Lung microvascular endothelial cell (primary cell): ENCODE results near the gene MLLT10. TPM values are rescaled to one million over a fixed set of nuclear protein-coding genes. Genes with fewer than 3 reads are reported as not detected.
"Not testable (repeated sequence)": the region's sequence is repeated elsewhere in the genome, so short reads cannot be mapped to it uniquely, and the experiment has no call there.

Source experiments
- DNase-seq, 2 donors: peaks; one replicate each; pipeline versions ENCODE4 v3.0.0 to v3.0.0-alpha.2; 2010; ENCODE audit warnings: low read depth in 2 of 2
- total RNA-seq: library from RNA; depleted of rRNA; stranded (reverse); fragments of >200 nt; gene quantifications from 2 replicates; pipeline ENCODE4 v1.2.1, GENCODE V29; 2014

Gene MLLT10
- total RNA-seq, 1 donor from 2014 or later: 46.6 TPM

GRCh38 chr10:21694631-21695030 is 160.6 kb downstream of the MLLT10 start:
- DNase-seq: peak in 1 of 2 donors; percentile 42

GRCh38 chr10:21696302-21696701 is 162.3 kb downstream of the MLLT10 start:
- no peak for DNase-seq

GRCh38 chr10:21699575-21699974 is 165.5 kb downstream of the MLLT10 start:
- no peak for DNase-seq

GRCh38 chr10:21700474-21700873 is 166.4 kb downstream of the MLLT10 start:
- DNase-seq: no peak

DNA sequence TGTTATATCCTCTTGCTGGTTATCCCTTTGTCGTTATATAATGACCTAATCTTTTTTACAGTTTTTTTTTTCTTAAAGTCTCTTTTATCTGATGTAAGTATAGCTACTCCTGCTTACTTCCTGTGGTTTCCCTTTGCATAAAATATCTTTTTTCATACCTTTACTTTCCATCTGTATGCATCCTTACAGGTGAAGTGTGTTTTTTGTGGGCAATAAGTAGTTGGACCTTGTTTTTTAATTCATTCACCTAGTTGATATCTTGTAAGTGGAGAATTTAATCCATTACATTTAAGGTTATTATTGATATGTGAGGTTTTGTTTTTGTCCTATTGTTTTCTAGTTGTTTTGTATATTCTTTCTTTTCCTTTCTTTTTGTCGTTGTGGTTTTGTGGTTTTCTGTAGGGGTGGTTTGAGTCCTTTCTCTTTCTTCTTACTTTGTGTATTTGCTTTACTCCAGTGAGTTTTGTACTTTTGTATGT is 168.6 kb downstream of the MLLT10 start:
- no peak for DNase-seq

- no peak for DNase-seq
These were observed 171.3 kb downstream of the MLLT10 start for GRCh38 chr10:21705142-21705827.

DNA sequence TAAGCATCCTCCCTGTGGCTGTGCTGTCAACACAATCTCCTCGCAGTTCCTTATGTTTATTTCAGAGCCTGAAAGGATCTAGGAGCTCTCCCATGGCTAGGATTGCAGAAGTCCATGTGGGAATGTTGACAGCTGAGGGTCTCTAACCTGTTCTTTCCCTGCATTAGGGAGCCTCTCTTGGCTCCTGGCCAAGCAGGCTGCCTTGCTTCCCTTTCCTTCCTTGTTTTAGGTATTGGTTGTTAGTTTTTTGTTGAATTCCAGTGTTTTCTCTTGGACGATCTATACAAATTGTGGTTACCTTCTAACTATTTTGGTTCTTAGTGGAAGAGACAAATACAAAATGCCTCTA is 171.8 kb downstream of the MLLT10 start:
- DNase-seq: peak in 1 of 2 donors; percentile 8

- no peak for DNase-seq
These were observed 173.5 kb downstream of the MLLT10 start for GRCh38 chr10:21707498-21707897.

DNA sequence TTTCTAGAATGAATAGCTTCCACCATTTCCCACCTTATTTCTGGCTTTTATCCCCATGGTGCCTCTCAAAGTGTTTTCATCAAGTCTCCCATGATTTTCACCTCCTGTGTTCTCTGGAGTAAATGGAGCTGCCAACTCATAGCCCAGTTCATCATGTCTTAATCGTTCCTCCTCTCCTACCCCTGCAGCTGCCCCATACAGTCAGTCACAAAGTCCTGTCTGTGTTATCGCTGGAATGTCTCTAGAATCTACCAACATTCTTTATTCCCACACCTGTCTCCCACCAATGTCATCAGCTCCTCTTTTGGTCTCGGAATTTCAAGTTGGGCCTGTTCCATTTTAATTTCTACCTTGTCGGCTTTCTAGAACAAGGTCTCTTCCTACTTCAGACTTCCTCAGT is 178.9 kb downstream of the MLLT10 start:
- no peak for DNase-seq

GRCh38 chr10:21715531-21716195 is 181.6 kb downstream of the MLLT10 start:
- no peak for DNase-seq

DNA sequence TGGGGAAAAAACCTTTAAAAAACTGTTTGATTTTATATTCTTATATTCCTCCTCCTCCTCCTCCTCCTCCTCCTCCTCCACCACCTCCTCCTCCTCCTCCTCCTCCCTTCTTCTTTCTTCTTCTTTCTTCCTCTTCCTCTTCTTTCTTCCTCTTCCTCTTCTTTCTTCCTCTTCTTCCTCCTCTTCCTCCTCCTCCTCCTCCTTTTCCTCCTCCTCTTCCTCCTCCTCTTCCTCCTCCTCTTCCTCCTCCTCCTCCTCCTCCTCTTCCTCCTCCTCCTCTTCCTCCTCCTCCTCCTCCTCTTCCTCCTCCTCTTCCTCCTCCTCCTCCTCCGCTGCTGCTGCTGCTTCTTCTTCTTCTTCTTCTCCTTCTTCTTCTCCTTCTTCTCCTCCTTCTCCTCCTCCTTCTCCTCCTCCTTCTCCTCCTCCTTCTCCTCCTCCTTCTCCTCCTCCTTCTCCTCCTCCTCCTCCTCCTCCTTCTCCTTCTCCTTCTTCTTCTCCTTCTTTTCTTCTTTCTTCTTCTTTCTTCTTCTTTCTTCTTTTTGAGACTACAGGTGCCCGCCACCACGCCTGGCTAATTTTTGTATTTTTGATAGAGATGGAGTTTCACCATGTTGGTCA is 183.5 kb downstream of the MLLT10 start:
- DNase-seq: not testable (repeated sequence)

GRCh38 chr10:21719502-21719901 is 185.5 kb downstream of the MLLT10 start:
- DNase-seq: no peak

GRCh38 chr10:21720090-21720489 is 186.1 kb downstream of the MLLT10 start:
- DNase-seq: no peak

GRCh38 chr10:21721000-21721665 is 187.1 kb downstream of the MLLT10 start:
- no peak for DNase-seq

GRCh38 chr10:21722209-21722608 is 188.2 kb downstream of the MLLT10 start:
- no peak for DNase-seq

- DNase-seq: no peak
These were observed 190.1 kb downstream of the MLLT10 start for GRCh38 chr10:21724020-21724589.

- peak; percentile 90 to 99 for DNase-seq
These were observed 190.8 kb downstream of the MLLT10 start for GRCh38 chr10:21724687-21725367.

GRCh38 chr10:21726601-21727225 is 192.7 kb downstream of the MLLT10 start:
- DNase-seq: peak in 1 of 2 donors; percentile 52

DNA sequence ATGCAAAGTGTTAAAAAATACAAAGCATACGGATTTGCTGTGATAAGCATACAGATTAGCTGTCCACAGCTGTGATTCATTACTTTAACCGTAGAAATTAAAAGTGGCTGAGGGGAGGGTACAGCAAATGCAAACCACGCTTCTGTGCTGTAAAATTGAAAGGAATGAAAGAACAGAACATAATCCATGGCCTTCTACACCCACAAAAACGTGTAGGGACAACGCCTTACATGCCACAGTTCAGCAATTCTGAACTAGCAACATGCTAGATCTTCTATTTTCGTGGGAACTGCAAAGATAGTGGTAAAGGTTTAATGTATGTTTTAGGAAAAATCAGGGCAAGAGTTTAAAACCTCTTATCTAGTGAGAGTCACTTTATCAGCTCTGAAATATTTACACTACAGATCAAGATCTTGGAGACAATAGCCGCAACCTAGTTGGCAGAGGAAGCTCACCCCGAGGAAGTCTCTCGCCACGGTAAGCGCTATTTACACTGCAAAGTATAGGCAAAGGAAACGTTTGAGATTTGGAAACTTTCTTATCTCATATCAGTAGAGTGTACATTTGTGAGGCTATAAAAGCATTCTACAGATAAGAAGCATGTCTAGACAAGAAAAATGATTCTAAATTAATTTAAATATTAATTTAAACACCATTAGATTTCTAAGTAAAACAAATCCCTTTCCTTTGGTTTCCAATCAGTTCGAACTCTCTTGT is 193.6 kb downstream of the MLLT10 start:
- peak in 1 of 2 donors; percentile 50 for DNase-seq

- no peak for DNase-seq
These were observed 194.6 kb downstream of the MLLT10 start for GRCh38 chr10:21728618-21729017.
